ENCODE data around the gene LEMD3. TPM values are rescaled to one million over a fixed set of nuclear protein-coding genes. Genes with fewer than 3 reads are reported as not detected.

Gene LEMD3
- total RNA-seq, 4 donors from 2014 or later: 14.0 to 29.4 (median 14.7) TPM

DNA sequence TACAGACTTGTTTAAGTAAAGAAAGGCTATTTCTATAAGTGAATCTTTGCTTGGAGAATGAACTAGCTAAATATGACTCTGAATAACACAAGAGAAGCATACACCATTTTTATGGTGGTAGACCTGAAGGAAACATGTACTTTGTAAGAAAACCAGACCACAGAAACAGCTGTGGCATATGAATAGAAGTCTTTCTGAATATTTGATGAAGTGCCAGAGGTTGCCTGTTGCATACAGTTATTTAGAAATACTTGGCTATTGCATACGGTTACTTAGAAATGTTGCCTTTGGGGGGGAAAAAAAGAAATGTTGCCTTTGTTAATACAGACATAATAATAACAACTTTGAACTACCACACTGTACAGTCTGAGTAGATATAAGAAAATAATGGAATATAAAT is 16.8 kb upstream of the LEMD3 start:
- in situ Hi-C loops (cut with MboI; ENCODE audit: low sequenced_read_pairs in 4 of 4) (no loop called here), intact Hi-C loops (cut with DNase I; ENCODE audit: low total_unique reads) (no loop called here)
- Histone ChIP-seq H3K4me1 (no peaks in the 10 kb centered on the region), H3K4me3 (no peak overlapping the region), H3K36me3 (no peaks in the 10 kb centered on the region), H3K27me3 (no peaks in the 10 kb centered on the region), H3K27ac (no peak overlapping the region), H3K9me3 (no peaks in the 10 kb centered on the region)
- ATAC-seq: no peak
- no peak for TF ChIP-seq POLR2A (IDR thresholded peaks at IDR 0.05)
- TF ChIP-seq CTCF (IDR thresholded peaks at IDR 0.05 in 4 of 5, conservative IDR thresholded peaks at IDR 0.05 in 1 of 5): no peak
- DNase-seq: no peak

- H3K36me3 ChIP-seq: no peaks in the 10 kb centered on the region
- H3K9me3 ChIP-seq: no peaks in the 10 kb centered on the region
- H3K27ac ChIP-seq: no peak overlapping the region
- DNase-seq: no peak
- ATAC-seq: no peak
- intact Hi-C loops (cut with DNase I; ENCODE audit: low total_unique reads): no loop called here
- H3K4me1 ChIP-seq: no peaks in the 10 kb centered on the region
- peaks cover 0 to 7% (median 4%) of the 10 kb centered on the region in 3 donors for H3K27me3 ChIP-seq
- H3K4me3 ChIP-seq: no peak overlapping the region
- in situ Hi-C loops (cut with MboI; ENCODE audit: low sequenced_read_pairs in 4 of 4): no loop called here
- TF ChIP-seq CTCF (IDR thresholded peaks at IDR 0.05 in 4 of 5, conservative IDR thresholded peaks at IDR 0.05 in 1 of 5): no peak
- no peak for TF ChIP-seq POLR2A (IDR thresholded peaks at IDR 0.05)
These were observed 13.6 kb upstream of the LEMD3 start for GRCh38 chr12:65155784-65156183.

DNA sequence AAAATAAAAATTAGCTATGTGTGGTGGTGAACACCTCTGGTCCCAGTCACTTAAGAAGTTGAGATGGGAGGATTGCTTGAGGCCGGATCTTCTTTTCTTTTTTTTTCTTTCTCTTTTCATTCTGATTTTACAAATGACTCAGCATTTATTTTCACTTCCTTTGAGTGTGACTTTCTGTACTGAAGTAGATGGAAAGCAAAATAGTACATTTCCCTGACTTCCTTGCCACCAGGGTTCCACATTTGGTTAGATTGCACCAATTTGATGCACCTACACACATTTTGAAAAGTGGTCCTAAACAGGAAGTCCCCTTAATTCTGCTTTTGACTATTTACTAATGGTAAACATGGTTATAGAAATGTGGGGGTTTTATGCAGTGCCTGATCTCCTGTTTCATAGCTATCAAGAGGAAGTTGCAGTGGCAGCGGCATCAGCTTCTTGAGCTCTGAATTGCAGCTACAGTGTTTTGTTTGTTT is 13.0 kb upstream of the LEMD3 start:
- ATAC-seq: no peak
- Histone ChIP-seq H3K36me3 (no peaks in the 10 kb centered on the region), H3K27ac (no peak overlapping the region), H3K9me3 (no peaks in the 10 kb centered on the region), H3K4me3 (no peak overlapping the region), H3K4me1 (no peaks in the 10 kb centered on the region), H3K27me3 (peaks cover 0 to 7% (median 4%) of the 10 kb centered on the region in 3 donors)
- no peak for TF ChIP-seq CTCF (IDR thresholded peaks at IDR 0.05 in 4 of 5, conservative IDR thresholded peaks at IDR 0.05 in 1 of 5)
- TF ChIP-seq POLR2A (IDR thresholded peaks at IDR 0.05): no peak
- intact Hi-C loops (cut with DNase I; ENCODE audit: low total_unique reads): no loop called here
- DNase-seq: no peak
- in situ Hi-C loops (cut with MboI; ENCODE audit: low sequenced_read_pairs in 4 of 4): no loop called here

- Histone ChIP-seq H3K36me3 (no peaks in the 10 kb centered on the region), H3K27ac (no peak overlapping the region), H3K27me3 (peaks cover 0 to 9% (median 7%) of the 10 kb centered on the region in 3 donors), H3K4me1 (no peaks in the 10 kb centered on the region), H3K9me3 (no peaks in the 10 kb centered on the region), H3K4me3 (no peak overlapping the region)
- no peak for DNase-seq
- intact Hi-C loops (cut with DNase I; ENCODE audit: low total_unique reads) (no loop called here), in situ Hi-C loops (cut with MboI; ENCODE audit: low sequenced_read_pairs in 4 of 4) (no loop called here)
- TF ChIP-seq POLR2A (IDR thresholded peaks at IDR 0.05) (no peak), CTCF (IDR thresholded peaks at IDR 0.05 in 4 of 5, conservative IDR thresholded peaks at IDR 0.05 in 1 of 5) (no peak)
- ATAC-seq: no peak
These were observed 12.3 kb upstream of the LEMD3 start for GRCh38 chr12:65157091-65157490.

DNA sequence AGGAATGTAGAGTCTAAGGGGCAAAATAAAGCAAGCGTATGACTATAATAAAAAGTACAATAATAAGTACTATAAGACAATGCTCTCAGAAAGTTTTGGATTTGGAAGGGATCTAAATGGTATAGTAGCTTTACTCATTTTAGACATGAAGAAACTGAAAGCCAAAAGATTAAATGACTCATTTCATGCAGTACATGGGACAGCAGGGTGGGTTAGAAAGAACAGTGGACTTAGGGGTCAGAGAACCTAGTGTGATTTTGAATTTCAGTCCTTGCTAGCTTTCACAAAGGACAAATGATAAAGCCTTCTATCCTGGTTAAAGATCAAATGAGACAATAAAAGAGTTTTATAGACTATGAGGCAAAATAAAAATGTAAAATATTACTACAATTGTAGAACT is 6.8 kb upstream of the LEMD3 start:
- no peaks in the 10 kb centered on the region for H3K36me3 ChIP-seq
- no peak for ATAC-seq
- intact Hi-C loops (cut with DNase I; ENCODE audit: low total_unique reads) (no loop called here), in situ Hi-C loops (cut with MboI; ENCODE audit: low sequenced_read_pairs in 4 of 4) (no loop called here)
- H3K4me3 ChIP-seq: no peak overlapping the region
- DNase-seq: no peak
- no peaks in the 10 kb centered on the region for H3K4me1 ChIP-seq
- no peak for TF ChIP-seq POLR2A (IDR thresholded peaks at IDR 0.05)
- peaks cover 3 to 17% (median 7%) of the 10 kb centered on the region in 3 donors for H3K27me3 ChIP-seq
- H3K9me3 ChIP-seq: no peaks in the 10 kb centered on the region
- H3K27ac ChIP-seq: no peak overlapping the region
